Suprapubic skin (tissue), 4 donors: ENCODE measurements around the gene RNF148. TPM values are rescaled to one million over a fixed set of nuclear protein-coding genes. Genes with fewer than 3 reads are reported as not detected.

Experiments
- DNase-seq, 2 donors: peaks; one replicate each; pipeline ENCODE4 v3.0.0-alpha.2; 2019; ENCODE audit warnings: low spot score in 2 of 2
- H3K27ac ChIP-seq: fragments of 200-600 bp; sonication (generic); one replicate; pipeline ENCODE4 v1.5.1; 2019
- H3K27me3 ChIP-seq: fragments of 200-600 bp; sonication (generic); one replicate; pipeline ENCODE4 v1.5.1; 2019
- H3K36me3 ChIP-seq: fragments of 200-600 bp; sonication (generic); one replicate; pipeline ENCODE4 v1.5.1; 2019
- H3K4me1 ChIP-seq: fragments of 200-600 bp; sonication (generic); one replicate; pipeline ENCODE4 v1.5.1; 2019
- H3K4me3 ChIP-seq: fragments of 200-600 bp; sonication (generic); one replicate; pipeline ENCODE4 v1.5.1; 2019; ENCODE audit warnings: mild to moderate bottlenecking
- H3K9me3 ChIP-seq: fragments of 200-600 bp; sonication (generic); one replicate; pipeline ENCODE4 v1.5.1; 2019
- CTCF ChIP-seq, 2 donors: fragments of 200-600 bp in 1 of 2; fragments of 450-650 bp in 1 of 2; sonication (generic) in 1 of 2; IDR thresholded peaks; one replicate each; pipeline ENCODE4 v1.5.1; 2016 to 2019; ENCODE audit warnings: antibody characterized with exemption in 2 of 2, mild to moderate bottlenecking in 1 of 2, moderate library complexity in 1 of 2
- EP300 ChIP-seq: sonication (generic); formaldehyde crosslinking; IDR thresholded peaks from one replicate; pipeline ENCODE4 v1.6.1; 2017; ENCODE audit warnings: antibody characterized with exemption
- POLR2A ChIP-seq, 2 donors: fragments of 450-650 bp; IDR thresholded peaks; one replicate each; pipeline ENCODE4 v1.6.1; 2017; ENCODE audit warnings: antibody characterized with exemption in 2 of 2, mild to moderate bottlenecking in 2 of 2, moderate library complexity in 2 of 2
- POLR2AphosphoS5 ChIP-seq, 3 donors: sonication (generic); formaldehyde crosslinking; IDR thresholded peaks; one replicate each; pipeline ENCODE4 v1.6.1; 2017; ENCODE audit warnings: antibody characterized with exemption in 3 of 3
- WGBS: methylation state at CpG from one replicate; pipeline ENCODE4 v1.1.5; 2018; 5-methylcytosine and 5-hydroxymethylcytosine counted together
- total RNA-seq, 4 donors: library from RNA; depleted of rRNA; stranded (reverse); fragments of >200 nt; gene quantifications; one replicate each; pipeline ENCODE4 v1.1.0, GENCODE V29; 2016

The RNF148 gene
- total RNA-seq, 4 donors from 2014 or later, result 1.4 to 2.0 TPM; not detected in 2

- DNase-seq, result no peak
- Histone ChIP-seq H3K4me1 (no peaks in the 10 kb centered on the region), H3K27ac (no peak overlapping the region), H3K4me3 (no peak overlapping the region), H3K27me3 (no peaks in the 10 kb centered on the region), H3K9me3 (no peaks in the 10 kb centered on the region), H3K36me3 (no peaks in the 10 kb centered on the region)
- TF ChIP-seq EP300 (no peak), POLR2AphosphoS5 (IDR thresholded peaks at IDR 0.05) (no peak), POLR2A (IDR thresholded peaks at IDR 0.05) (no peak), CTCF (IDR thresholded peaks at IDR 0.05) (no peak)
- 98% methylated on average over 6 of the region's 14 CpGs for WGBS
Observed at GRCh38 chr7:122691569-122692235, 11.0 kb downstream of the RNF148 start.

- H3K4me1 ChIP-seq, result no peaks in the 10 kb centered on the region
- H3K9me3 ChIP-seq, result no peaks in the 10 kb centered on the region
- H3K4me3 ChIP-seq, result no peak overlapping the region
- no peak for TF ChIP-seq POLR2AphosphoS5 (IDR thresholded peaks at IDR 0.05)
- no peak for TF ChIP-seq CTCF (IDR thresholded peaks at IDR 0.05)
- TF ChIP-seq EP300, result no peak
- no peak for TF ChIP-seq POLR2A (IDR thresholded peaks at IDR 0.05)
- no peak overlapping the region for H3K27ac ChIP-seq
- no peaks in the 10 kb centered on the region for H3K36me3 ChIP-seq
- no peaks in the 10 kb centered on the region for H3K27me3 ChIP-seq
- WGBS, result 94% methylated on average over 11 of the region's 13 CpGs
- no peak for DNase-seq
Observed at GRCh38 chr7:122689346-122690109, 13.2 kb downstream of the RNF148 start.

- no peaks in the 10 kb centered on the region for H3K9me3 ChIP-seq
- WGBS, result 73% methylated on average over 6 of the region's 6 CpGs
- TF ChIP-seq CTCF (IDR thresholded peaks at IDR 0.05) (no peak), POLR2AphosphoS5 (IDR thresholded peaks at IDR 0.05) (no peak), POLR2A (IDR thresholded peaks at IDR 0.05) (no peak), EP300 (no peak)
- no peaks in the 10 kb centered on the region for H3K27me3 ChIP-seq
- no peak for DNase-seq
- no peaks in the 10 kb centered on the region for H3K4me1 ChIP-seq
- H3K4me3 ChIP-seq, result no peak overlapping the region
- no peaks in the 10 kb centered on the region for H3K36me3 ChIP-seq
- no peak overlapping the region for H3K27ac ChIP-seq
Observed at GRCh38 chr7:122688400-122688998, 14.2 kb downstream of the RNF148 start.

- Histone ChIP-seq H3K27ac (no peak overlapping the region), H3K27me3 (no peaks in the 10 kb centered on the region), H3K9me3 (no peaks in the 10 kb centered on the region), H3K36me3 (no peaks in the 10 kb centered on the region), H3K4me1 (no peaks in the 10 kb centered on the region), H3K4me3 (no peak overlapping the region)
- no peak for DNase-seq
- WGBS, result 82% methylated on average over 10 of the region's 10 CpGs
- TF ChIP-seq EP300, result no peak
- no peak for TF ChIP-seq CTCF (IDR thresholded peaks at IDR 0.05)
- TF ChIP-seq POLR2A (IDR thresholded peaks at IDR 0.05), result no peak
- no peak for TF ChIP-seq POLR2AphosphoS5 (IDR thresholded peaks at IDR 0.05)
Observed at GRCh38 chr7:122686360-122686878, 16.3 kb downstream of the RNF148 start.

- no peaks in the 10 kb centered on the region for H3K4me1 ChIP-seq
- H3K27me3 ChIP-seq, result no peaks in the 10 kb centered on the region
- no peak for TF ChIP-seq POLR2A (IDR thresholded peaks at IDR 0.05)
- no peak for TF ChIP-seq EP300
- TF ChIP-seq POLR2AphosphoS5 (IDR thresholded peaks at IDR 0.05), result no peak
- no peak for TF ChIP-seq CTCF (IDR thresholded peaks at IDR 0.05)
- no peak overlapping the region for H3K27ac ChIP-seq
- no peaks in the 10 kb centered on the region for H3K9me3 ChIP-seq
- no peak for DNase-seq
- WGBS, result 83% methylated on average over 2 of the region's 2 CpGs
- H3K4me3 ChIP-seq, result no peak overlapping the region
- no peaks in the 10 kb centered on the region for H3K36me3 ChIP-seq
Observed at GRCh38 chr7:122684504-122684903, 18.2 kb downstream of the RNF148 start.
